ENCODE measurements around the gene ZNF28.
"Not testable (repeated sequence)": the region's sequence is repeated elsewhere in the genome, so short reads cannot be mapped to it uniquely, and the experiment has no call there.

ZNF28 gene

GRCh38 chr19:52821204-52821960 lies at the start of gene ZNF28:
TSS of gene ZNF28 (minus strand) at chr19:52821633. CDS start at chr19:52817958, 3,675 bp downstream.
- DNase-seq, result peak; percentile 9

DNA sequence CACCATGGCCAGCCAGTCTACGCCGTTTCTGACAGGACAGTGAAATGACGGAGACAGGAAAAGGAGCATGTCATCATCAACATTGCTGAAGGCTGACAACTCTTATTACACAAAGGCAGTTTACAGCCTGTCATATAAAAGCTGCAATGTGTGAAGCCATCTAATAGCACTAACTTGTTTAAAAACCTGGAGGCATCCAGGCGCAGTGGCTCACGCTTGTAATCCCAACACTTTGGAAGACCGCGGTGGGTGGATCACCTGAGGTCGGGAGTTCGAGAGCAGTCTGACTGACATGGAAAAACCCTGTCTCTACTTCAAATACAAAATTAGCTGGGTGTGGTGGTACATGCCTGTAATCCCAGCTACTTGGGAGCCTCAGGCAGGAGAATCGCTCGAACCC lies 46.6 kb upstream of the ZNF28 start:
- DNase-seq, result not testable (repeated sequence)

- peak; percentile 25 for DNase-seq
These were observed 36.2 kb upstream of the ZNF28 start, which contains the start of gene ZNF468 for GRCh38 chr19:52857378-52858191. TSS of gene ZNF468 (minus strand) at chr19:52857619. CDS start at chr19:52854272, 3,347 bp downstream.

- not testable (repeated sequence) for DNase-seq
These were observed 35.3 kb upstream of the ZNF28 start for GRCh38 chr19:52856540-52857377.

- DNase-seq, result not testable (repeated sequence)
These were observed 25.9 kb upstream of the ZNF28 start for GRCh38 chr19:52847352-52847751.

DNA sequence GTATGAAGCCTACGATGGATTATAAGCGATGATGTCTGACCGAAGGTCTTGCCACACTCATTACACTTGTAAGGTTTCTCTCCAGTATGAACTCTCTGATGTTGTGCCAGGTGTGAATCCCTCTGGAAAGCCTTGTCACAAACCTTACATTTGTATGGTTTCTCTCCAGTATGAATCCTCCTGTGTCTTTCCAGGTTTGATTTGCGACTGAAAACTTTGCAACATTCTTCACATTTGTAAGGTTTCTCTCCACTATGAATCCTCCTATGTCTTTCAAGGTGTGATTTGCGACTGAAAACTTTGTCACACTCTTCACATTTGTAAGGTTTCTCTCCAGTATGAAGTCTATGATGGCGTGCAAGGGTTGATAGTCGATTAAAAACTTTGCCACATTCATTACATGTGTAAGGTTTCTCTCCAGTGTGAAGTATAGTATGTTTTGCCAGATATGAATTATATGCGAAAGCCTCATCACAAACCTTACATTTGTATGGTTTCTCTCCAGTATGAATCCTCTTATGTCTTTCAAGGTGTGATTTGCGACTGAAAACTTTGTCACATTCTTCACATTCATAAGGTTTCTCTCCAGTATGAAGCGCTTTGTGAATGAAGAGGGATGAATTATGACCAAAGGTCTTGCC lies 19.5 kb upstream of the ZNF28 start:
- DNase-seq, result not testable (repeated sequence)

- DNase-seq, result not testable (repeated sequence)
These were observed 12.9 kb upstream of the ZNF28 start for GRCh38 chr19:52834289-52834688.

- not testable (repeated sequence) for DNase-seq
These were observed 12.1 kb upstream of the ZNF28 start for GRCh38 chr19:52833541-52833940.

GRCh38 chr19:52829866-52830265 lies 8.4 kb upstream of the ZNF28 start:
- not testable (repeated sequence) for DNase-seq

DNA sequence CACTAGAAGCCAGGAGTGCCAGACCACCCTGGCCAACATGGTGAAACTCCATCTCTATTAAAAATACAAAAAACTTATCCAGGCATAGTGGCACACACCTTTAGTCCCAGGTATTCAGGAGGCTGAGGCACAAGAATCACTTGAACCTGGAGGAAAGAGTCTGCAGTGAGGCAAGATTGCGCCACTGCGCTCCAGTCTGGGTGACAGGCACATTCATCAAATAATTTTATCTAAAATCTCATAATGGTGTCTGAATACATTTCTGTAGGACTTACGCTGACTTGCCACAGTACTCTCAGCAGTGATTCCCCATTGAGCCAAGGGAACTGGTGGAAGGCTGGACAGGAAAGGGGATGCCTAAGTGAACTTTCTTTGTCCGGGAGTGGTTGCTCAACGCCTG lies 4.3 kb upstream of the ZNF28 start:
- DNase-seq, result no peak

GRCh38 chr19:52823676-52824075 lies 2.2 kb upstream of the ZNF28 start:
- DNase-seq, result no peak

DNA sequence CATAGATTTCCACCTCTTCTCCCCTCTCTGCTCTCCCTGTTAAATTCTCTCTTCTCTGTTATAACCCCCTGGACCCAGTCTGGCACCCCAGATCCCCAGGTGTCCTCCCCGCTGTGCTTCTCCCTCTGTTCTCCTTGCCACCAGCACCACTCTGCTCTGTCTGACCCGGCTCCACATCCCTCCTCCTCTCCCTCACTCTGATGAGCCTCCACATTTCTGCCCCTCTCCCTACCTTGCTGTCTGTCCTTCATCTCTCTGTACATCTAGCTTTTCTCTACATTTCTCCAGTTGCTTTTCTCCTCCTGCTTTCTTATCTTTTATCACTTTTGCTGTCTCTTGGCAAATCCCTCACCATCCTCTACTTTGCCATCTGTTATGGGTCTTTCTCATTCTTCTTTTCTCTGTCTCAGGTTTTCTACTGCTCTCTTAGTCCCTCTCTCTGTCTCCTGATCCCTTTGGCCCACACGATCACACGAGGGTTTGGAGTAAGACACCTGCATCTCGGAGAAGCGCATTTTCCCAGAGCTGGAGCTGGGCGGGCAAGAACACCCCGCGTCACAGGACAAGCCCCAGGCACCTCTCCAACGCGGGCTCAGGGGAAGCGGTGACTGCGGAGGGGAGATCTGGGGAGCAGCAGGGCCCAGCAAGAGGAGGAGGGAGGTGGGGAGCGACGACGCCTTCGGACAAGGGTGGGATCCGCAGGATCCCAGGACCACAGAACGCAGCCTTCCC lies 795 bp downstream of the ZNF28 start:
- DNase-seq, result not testable (repeated sequence)

GRCh38 chr19:52809801-52810200 lies 11.6 kb downstream of the ZNF28 start:
- no peak for DNase-seq

DNA sequence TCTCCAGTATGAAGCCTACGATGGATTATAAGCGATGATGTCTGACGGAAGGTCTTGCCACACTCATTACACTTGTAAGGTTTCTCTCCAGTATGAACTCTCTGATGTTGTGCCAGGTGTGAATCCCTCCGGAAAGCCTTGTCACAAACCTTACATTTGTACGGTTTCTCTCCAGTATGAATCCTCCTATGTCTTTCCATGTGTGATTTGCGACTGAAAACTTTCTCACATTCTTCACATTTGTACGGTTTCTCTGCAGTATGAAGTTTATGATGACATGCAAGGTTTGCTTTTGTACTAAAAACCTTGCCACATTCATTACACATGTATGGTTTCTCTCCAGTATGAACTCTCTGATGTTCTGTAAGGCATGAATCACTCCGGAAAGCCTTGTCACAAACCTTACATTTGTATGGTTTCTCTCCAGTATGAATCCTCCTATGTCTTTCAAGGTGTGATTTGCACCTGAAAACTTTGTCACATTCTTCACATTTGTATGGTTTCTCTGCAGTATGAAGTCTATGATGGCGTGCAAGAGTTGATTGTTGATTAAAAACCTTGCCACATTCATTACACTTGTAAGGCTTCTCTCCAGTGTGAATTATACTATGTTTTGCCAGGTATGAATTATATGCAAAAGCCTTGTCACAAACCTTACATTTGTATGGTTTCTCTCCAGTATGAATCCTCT lies 21.3 kb downstream of the ZNF28 start:
- DNase-seq, result not testable (repeated sequence)

GRCh38 chr19:52789440-52789839 lies 32.0 kb downstream of the ZNF28 start:
- DNase-seq, result no peak

GRCh38 chr19:52786464-52787354 lies 34.7 kb downstream of the ZNF28 start, which contains the start of gene ZNF600:
TSS of gene ZNF600 (minus strand) at chr19:52786791. CDS start at chr19:52778888, 7,903 bp downstream.
- DNase-seq, result not testable (repeated sequence)

DNA sequence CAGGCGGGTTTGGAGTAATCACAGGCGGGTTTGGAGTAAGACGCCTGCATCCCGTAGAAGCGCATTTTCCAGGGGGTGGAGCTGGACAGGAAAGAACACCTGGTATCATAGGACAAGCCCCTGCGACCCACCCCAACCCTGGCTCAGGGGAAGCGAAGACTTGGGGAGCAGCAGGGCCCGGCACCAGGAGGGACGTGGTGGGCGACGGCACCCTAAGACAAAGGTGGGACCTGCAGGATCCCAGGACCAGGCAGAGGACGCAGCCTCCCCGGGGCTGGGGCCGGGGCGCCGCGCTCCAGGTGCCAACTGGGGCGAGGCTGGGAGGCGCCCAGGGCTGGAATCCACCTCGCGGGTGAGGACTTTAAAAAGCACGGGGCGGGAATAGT lies 35.4 kb downstream of the ZNF28 start:
- no peak for DNase-seq

DNA sequence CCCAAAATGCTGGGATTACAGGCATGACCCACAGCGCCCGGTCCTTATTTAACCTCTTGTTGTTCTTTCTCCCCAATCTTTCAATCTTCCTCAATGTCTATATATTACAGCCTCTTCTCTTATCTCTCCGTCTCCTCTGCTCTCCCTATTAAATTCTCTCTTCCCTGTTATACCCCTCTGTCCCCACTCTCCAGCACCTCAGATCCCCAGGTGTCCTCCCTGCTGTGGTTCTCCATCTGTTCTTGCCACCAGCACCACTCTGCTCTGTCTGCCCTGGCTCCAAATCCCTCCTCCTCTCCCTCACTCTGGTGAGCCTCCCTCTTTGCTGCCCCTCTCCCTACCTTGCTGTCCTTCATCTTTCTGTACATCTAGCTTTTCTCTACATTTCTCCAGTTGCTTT lies 35.9 kb downstream of the ZNF28 start:
- DNase-seq, result no peak

- not testable (repeated sequence) for DNase-seq
These were observed 38.6 kb downstream of the ZNF28 start for GRCh38 chr19:52782864-52783263.

- no peak for DNase-seq
These were observed 42.6 kb downstream of the ZNF28 start for GRCh38 chr19:52778811-52779210.
